Calu3 (cell line): ENCODE data around the gene CBX3. TPM values are rescaled to one million over a fixed set of nuclear protein-coding genes. Genes with fewer than 3 reads are reported as not detected.

Experiments used
- BruUV-seq: library from RNA; stranded (reverse); fragments of 400-500 nt; replicated peaks from 2 replicates; lab custom pipeline; 2021; lab: Mats Ljungman, UMichigan
- CTCF ChIA-PET: fragments of 300-600 bp; sonication (Branson Sonifier 250); formaldehyde crosslinking; loops from one replicate; lab custom pipeline; 2022; ENCODE audit warnings: antibody characterized with exemption; lab: Charles Lee
- DNase-seq: peaks from one replicate; pipeline ENCODE4 v3.0.0; 2022
- H3K27ac Mint-ChIP-seq: one replicate; pipeline ENCODE4 v1.8.0; 2022; ENCODE audit warnings: mixed read lengths; ENCODE audit not compliant: unreplicated experiment
- H3K27me3 Mint-ChIP-seq: one replicate; pipeline ENCODE4 v1.8.0; 2022; ENCODE audit warnings: mixed read lengths; ENCODE audit not compliant: unreplicated experiment
- H3K36me3 Mint-ChIP-seq: one replicate; pipeline ENCODE4 v1.8.0; 2022; ENCODE audit warnings: mild to moderate bottlenecking, moderate library complexity, mixed read lengths; ENCODE audit not compliant: insufficient read depth, unreplicated experiment
- H3K4me1 Mint-ChIP-seq: one replicate; pipeline ENCODE4 v1.8.0; 2022; ENCODE audit warnings: mild to moderate bottlenecking, low read depth, mixed read lengths; ENCODE audit not compliant: unreplicated experiment
- H3K4me3 Mint-ChIP-seq: one replicate; pipeline ENCODE4 v1.8.0; 2022; ENCODE audit warnings: mild to moderate bottlenecking, low read depth, moderate library complexity, mixed read lengths; ENCODE audit not compliant: unreplicated experiment
- H3K9me3 Mint-ChIP-seq: one replicate; pipeline ENCODE4 v1.8.0; 2022; ENCODE audit warnings: low read depth, mixed read lengths; ENCODE audit not compliant: unreplicated experiment
- intact Hi-C: fragments of 100-400 bp; cut with micrococcal nuclease; formaldehyde crosslinking; loops from one replicate; pipeline ENCODE4 v1.10.0; 2022; ENCODE audit not compliant: unreplicated experiment
- total RNA-seq: library from RNA; stranded (reverse); gene quantifications from 2 replicates; pipeline ENCODE4 v1.2.3, GENCODE V29; 2022
- TF ChIP-seq, protein P1 (sequence below): fragments of 200-600 bp; IDR thresholded peaks from one replicate; pipeline ENCODE4 v1.8.0; 2022; ENCODE audit warnings: antibody characterized with exemption; ENCODE audit not compliant: unreplicated experiment

The CBX3 gene
- total RNA-seq, 1 experiment from 2014 or later: 417 TPM

DNA sequence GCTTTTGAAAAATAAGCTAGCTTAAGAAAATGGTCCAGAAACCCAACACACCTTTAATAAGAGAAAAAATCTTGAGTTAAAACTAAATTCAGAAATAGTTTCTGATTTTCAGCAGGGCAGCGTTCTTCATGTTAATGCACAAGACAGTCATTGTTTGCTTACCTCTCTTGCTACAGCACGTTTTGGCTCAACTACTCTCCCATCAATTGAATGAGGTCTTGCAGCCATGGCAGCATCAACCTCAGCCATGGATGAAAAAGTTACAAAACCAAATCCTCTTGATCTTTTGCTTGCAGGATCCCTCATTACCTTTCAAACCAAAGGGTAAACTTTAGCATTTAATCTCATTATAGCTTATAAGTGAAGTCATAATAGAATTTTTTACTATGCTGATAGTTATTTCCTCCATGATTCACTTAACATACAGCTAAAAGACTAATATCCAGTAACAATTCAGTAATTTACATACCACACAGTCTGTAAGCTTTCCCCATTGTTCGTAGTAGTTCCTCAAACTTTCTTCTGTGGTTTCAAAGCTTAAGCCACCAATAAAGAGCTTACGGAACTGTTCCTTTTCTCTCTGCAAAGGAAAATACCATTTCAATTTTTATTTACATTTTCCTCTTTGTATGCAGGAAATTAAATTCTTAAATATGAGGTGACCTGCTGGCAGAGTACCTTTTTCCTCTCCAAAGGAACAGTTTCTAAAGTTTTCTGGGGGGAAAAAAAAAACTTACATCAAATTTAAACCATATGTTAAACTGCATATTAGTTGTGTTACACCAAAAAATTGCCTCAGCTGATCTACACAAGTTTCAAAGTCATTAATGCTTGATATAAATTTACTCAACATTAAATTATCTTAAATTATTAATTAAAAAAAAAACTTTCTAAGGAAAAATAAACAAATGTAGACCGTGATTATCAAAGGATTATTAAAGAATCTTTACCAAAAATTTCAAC, 4.1 kb upstream of the CBX3 start:
- peaks cover 98% of the 10 kb centered on the region for H3K36me3 Mint-ChIP-seq
- no TSS peak for BruUV-seq
- CTCF ChIA-PET: interaction anchor here (1.0 to 2.1 kb wide), 5 partner anchors 9 to 305 kb away, joined by 3 to 7 read pairs (median 5); partner anchors contain the start of gene NFE2L3
- peaks cover 49% of the 10 kb centered on the region for H3K4me1 Mint-ChIP-seq
- TF ChIP-seq, protein P1, sequence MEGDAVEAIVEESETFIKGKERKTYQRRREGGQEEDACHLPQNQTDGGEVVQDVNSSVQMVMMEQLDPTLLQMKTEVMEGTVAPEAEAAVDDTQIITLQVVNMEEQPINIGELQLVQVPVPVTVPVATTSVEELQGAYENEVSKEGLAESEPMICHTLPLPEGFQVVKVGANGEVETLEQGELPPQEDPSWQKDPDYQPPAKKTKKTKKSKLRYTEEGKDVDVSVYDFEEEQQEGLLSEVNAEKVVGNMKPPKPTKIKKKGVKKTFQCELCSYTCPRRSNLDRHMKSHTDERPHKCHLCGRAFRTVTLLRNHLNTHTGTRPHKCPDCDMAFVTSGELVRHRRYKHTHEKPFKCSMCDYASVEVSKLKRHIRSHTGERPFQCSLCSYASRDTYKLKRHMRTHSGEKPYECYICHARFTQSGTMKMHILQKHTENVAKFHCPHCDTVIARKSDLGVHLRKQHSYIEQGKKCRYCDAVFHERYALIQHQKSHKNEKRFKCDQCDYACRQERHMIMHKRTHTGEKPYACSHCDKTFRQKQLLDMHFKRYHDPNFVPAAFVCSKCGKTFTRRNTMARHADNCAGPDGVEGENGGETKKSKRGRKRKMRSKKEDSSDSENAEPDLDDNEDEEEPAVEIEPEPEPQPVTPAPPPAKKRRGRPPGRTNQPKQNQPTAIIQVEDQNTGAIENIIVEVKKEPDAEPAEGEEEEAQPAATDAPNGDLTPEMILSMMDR: no peak
- H3K27ac Mint-ChIP-seq: peak overlapping the region; percentile 99
- DNase-seq: no peak
- no peaks in the 10 kb centered on the region for H3K9me3 Mint-ChIP-seq
- H3K27me3 Mint-ChIP-seq: no peaks in the 10 kb centered on the region
- H3K4me3 Mint-ChIP-seq: peak overlapping the region; percentile 96
- intact Hi-C loops: loop anchor here (1.0 to 5.0 kb wide), 5 partner anchors 7 to 470 kb away; no protein-coding TSS in a partner anchor

DNA sequence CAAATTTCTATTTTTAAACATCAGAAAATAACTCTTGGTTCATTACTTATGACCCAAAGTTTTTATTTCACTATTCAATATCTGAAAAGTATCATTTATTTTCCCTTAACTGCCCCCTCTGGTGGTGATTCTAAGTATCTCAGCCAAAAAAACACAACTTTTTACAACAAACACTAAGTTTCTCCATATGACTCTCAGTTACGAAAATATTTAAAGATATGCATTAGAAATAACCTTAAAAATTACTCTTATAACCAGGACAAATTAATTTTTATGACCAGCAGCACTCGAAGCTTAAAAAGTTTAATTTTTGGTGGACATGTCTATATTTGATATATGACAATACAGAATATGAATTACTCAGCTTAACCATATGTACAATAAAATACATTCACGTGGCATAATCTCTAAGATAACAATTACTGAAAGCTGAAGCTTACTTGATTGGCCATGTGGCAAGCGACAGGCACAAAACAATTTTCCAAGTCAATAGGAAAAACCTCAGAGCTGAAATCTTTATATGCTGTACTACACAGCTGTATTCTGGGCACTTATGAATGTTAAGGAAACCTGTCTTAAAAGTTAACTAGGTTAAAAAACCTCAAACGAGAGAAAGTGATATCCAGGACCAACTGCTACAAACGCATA, 3.3 kb upstream of the CBX3 start:
- intact Hi-C loops: loop anchor here (1.0 to 5.0 kb wide), 4 partner anchors 8 to 306 kb away; no protein-coding TSS in a partner anchor

DNA sequence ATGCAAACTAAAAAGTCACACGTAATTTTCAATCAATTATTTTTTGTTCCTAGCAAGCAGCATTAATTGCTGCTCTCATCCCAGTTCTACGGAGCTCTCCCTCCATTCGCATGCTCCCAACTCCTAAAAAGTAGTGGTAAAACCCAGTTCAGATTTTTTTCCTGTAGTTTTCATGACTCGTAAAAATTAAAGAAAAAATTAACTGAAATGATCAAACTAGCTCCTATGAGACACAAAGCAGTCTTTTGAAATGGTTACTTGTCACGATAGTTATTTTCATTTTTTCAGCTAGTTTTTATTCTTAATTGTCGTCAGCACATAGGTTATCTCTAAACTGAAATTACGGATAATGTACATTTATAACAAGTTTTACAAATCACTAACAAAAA, 2.8 kb upstream of the CBX3 start:
- Mint-ChIP-seq H3K36me3 (peaks cover 98% of the 10 kb centered on the region), H3K27ac (peak overlapping the region; percentile 99), H3K4me1 (peaks cover 36% of the 10 kb centered on the region), H3K27me3 (no peaks in the 10 kb centered on the region), H3K4me3 (peak overlapping the region; percentile 96), H3K9me3 (no peaks in the 10 kb centered on the region)
- intact Hi-C loops: loop anchor here (1.0 to 5.0 kb wide), 4 partner anchors 8 to 306 kb away; no protein-coding TSS in a partner anchor
- no TSS peak for BruUV-seq
- CTCF ChIA-PET: interaction anchor here (0.6 to 1.5 kb wide), 3 partner anchors 41 to 306 kb away, joined by 3 to 5 read pairs (median 5); partner anchors contain the start of gene NFE2L3
- TF ChIP-seq, protein P1: no peak
- no peak for DNase-seq

More for the DNA sequence above, 3.3 kb upstream of the CBX3 start:
- no peak for DNase-seq
- peaks cover 41% of the 10 kb centered on the region for H3K4me1 Mint-ChIP-seq
- H3K4me3 Mint-ChIP-seq: peak overlapping the region; percentile 96
- CTCF ChIA-PET: interaction anchor here (0.6 to 2.1 kb wide), 5 partner anchors 9 to 306 kb away, joined by 3 to 7 read pairs (median 5); partner anchors contain the start of gene NFE2L3
- H3K9me3 Mint-ChIP-seq: no peaks in the 10 kb centered on the region
- TF ChIP-seq, protein P1: peak; percentile 78
- H3K27ac Mint-ChIP-seq: peak overlapping the region; percentile 99
- BruUV-seq: no TSS peak
- H3K36me3 Mint-ChIP-seq: peaks cover 98% of the 10 kb centered on the region
- no peaks in the 10 kb centered on the region for H3K27me3 Mint-ChIP-seq
